Pulmonary artery endothelial cell (primary cell): Measurements from ENCODE around the gene OAF. TPM values are rescaled to one million over a fixed set of nuclear protein-coding genes. Genes with fewer than 3 reads are reported as not detected.

Experiments used
- DNase-seq: peaks from one replicate; pipeline ENCODE4 v3.0.0-alpha.2; 2011; ENCODE audit warnings: low read depth, low spot score
- total RNA-seq: library from RNA; depleted of rRNA; stranded (reverse); fragments of >200 nt; gene quantifications from 2 replicates; pipeline ENCODE4 v1.2.3, GENCODE V29; 2014

OAF gene
- total RNA-seq, 1 donor from 2014 or later = 3.3 TPM

- DNase-seq = no peak
Measured at GRCh38 chr11:120183701-120184141, 27.1 kb upstream of the OAF start.

GRCh38 chr11:120184371-120184945 is 26.4 kb upstream of the OAF start:
- DNase-seq = no peak

- no peak for DNase-seq
Measured at GRCh38 chr11:120184946-120185705, 25.7 kb upstream of the OAF start.

GRCh38 chr11:120185706-120186455 is 25.0 kb upstream of the OAF start:
- no peak for DNase-seq

- DNase-seq = no peak
Measured at GRCh38 chr11:120186456-120186773, 24.4 kb upstream of the OAF start.

GRCh38 chr11:120186774-120187591 is 23.8 kb upstream of the OAF start:
- no peak for DNase-seq

DNA sequence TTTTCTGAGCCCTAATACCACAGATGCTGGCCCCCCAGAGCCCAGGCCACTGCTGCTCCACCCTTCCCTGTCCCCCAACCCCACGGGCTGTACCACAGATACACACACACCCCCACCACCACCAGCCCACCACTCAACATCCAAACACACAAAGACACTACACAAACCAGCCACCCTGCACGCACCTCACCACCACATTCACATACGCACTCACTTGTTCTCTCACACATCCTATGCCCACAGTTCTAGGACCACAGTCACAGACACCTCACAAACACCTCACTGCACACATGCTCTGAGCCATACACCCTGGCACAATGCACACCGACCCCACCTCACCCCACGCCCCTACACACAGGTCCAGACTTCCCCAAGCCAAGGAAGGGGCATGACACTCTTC is 22.5 kb upstream of the OAF start:
- DNase-seq = no peak

DNA sequence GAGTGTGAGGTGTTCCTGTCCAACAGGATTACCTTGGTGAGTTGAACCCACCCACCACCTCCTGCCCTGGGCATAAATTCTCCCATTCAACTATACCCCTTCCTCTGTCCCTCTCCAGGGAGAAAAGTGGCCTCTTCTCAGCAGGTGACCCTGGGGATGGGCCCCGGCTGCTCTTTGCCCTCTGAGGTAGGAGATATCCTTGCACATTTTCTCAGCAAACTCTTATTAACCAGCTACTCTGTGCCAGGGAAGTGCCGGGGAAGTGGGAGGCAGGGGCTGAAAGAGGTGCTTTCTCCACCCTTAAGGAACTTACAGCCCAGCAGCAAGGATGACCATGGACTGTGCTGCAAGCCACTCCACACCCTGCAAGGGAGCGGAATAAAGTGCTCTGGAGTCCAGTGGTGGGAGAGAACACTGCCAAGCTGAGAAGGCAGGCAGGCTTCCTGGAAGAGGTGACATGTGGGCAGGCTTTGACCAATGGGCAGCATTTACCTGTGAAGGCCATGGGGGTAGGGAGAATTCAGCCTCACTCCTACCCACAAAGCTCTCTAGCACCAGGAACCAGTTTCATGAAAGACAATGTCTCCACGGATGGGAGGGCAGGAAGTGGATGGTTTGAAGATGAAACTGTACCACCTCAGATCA is 21.9 kb upstream of the OAF start:
- DNase-seq = no peak

DNA sequence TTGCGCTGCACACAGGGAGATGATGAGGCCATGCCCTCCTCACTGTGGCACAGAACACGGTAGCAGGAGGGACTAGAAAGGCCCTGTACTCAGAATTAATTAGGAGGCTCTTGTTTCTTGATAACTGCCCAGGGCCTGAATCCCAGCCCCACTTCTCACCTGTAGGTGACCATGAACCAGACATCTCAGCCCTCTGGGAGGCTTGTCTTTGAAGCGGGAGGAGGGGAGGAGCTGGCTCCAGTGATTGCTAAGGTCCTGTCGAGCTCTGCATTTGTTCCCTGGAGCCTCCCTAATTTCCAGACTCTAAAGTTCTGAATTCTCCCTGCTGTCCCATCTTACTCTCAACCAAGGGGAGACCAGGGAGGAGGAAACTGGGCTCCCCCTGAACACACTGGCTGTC is 19.8 kb upstream of the OAF start:
- DNase-seq = no peak

DNA sequence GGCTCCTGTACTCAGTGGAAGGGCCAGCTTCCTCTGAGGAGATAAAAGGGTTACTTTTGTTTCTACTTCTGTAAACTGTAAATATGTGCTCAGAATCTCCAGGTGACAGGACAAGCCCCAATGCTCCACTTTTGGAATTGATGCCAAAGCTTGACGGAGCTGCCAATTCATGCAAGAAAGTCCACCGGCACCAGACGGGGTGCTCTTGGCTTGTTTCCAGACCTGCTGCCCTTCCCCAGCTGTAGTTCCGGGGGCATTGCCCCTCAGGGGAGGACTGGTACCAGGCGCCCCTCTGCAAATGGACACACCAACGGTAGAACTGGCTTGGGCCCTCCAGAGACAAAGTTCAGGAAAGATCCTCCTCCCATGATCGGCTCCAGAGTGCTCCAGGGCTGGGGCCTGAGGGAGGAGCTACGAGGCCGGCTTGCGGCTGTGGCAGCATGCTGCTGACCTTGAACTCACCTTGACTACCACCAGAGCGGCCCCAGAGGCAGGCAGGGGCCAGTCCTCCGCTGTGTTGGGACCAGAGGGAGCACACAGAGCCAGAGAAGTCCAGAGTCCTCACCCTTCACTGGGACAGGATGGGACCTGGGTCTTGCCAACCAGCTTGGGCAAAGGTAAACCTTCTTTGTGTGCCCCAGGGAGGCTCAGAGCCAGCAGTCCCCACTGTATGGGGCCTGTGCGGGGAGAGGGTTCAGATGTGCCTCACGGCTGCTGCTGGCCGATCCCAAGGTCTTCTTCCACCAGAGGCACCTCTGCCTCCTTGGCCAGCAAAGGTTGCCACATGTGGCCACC is 17.8 kb upstream of the OAF start:
- DNase-seq = no peak

- DNase-seq = no peak
Measured at GRCh38 chr11:120194166-120194565, 16.7 kb upstream of the OAF start.

DNA sequence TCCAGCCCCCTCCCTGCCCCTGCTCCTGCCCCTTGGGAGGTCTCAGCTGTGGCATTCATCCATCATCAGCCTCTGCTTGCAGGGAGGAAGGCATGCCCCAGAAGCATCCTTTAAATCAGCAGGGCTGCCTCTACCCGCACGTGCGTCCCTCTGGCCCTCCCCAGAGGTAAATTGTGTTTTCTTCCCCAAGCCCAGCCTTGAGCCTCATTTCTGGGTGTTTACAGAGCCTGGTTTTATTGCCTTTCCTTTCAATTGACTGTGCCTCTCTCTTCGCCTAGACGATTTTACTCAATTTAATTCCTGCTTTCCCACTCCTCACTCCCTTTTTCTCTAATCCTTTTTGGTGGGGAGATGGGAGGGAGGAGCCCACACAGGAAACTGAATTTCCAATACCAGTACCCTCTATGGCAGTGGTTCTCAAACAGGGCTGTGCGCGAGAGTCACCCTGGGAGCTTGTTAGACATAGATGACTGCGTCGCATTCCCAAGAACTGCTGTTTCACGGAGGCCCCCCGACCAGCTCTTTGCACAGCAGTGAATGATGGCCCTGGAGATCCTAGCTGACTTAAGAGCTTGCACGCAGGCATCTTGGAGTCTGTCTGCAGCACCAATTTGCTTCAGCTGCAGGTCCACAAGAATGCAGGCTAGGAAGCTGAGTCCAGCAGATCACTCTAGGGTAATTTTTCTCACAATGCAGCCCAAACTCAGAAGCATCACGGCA is 15.1 kb upstream of the OAF start:
- no peak for DNase-seq

- no peak for DNase-seq
Measured at GRCh38 chr11:120196826-120197225, 14.0 kb upstream of the OAF start.

GRCh38 chr11:120197251-120197891 is 13.5 kb upstream of the OAF start:
- DNase-seq = no peak

GRCh38 chr11:120197977-120198376 is 12.9 kb upstream of the OAF start:
- DNase-seq = no peak

DNA sequence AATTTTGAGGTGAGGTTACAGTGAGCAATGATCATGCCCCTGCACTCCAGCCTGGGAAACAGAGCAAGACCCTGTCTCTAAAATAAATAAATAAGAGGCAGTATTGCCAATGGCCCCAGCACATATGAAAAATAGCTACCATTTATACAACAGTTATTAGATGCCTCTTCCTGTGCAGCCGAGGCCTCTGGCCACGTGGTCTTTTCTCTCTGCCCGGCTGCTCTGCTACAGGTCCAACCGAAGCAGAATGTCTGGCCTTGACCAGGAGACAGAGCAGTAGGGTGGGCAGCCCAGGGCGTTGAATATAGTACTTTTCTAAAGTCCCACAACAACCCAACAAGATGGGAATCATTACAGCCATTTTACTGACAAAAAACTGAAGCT is 12.4 kb upstream of the OAF start:
- no peak for DNase-seq

DNA sequence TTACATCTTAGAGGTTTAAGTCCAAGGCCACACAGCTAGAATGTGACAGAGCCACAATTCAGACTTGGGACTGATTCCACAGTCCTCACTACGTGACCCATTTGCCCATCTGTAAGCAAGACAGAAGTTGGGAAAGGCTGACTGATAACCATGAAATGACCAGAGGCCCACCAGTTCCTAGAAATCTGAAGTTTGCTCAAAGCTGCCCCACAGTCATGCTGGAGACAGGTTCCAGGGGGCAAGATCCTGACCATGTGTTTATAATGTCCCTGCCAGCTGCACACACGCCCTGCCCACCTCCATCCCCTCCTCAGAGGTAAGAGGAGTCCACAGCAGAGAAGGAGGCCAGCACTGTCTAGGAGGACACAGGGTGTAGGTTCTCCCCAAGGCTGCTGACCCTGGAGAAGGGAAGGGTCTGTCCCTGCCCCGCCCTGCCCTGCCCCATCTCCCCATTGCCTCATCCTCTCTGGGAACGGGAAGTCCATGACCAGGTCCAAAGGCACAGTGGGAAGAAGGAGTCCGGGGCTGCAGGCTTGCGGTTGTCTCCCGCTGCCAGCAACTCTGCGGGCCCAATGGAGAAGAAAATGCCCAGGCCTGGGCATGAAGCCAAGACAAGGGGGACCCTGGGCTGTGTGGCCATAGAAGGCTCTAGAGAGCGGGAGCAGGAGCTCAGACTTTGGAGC is 11.9 kb upstream of the OAF start:
- DNase-seq = no peak

- no peak for DNase-seq
Measured at GRCh38 chr11:120199613-120200012, 11.2 kb upstream of the OAF start.

- no peak for DNase-seq
Measured at GRCh38 chr11:120200677-120201076, 10.2 kb upstream of the OAF start.
